ENCODE measurements around the gene MRPL54.
A peak's percentile ranks its signal among the peaks of the same experiment; 100 is the strongest.

The MRPL54 gene

GRCh38 chr19:3762501-3763459, at the start of gene MRPL54:
MRPL54 (plus strand) TSS chr19:3762682; CDS start chr19:3762701, 19 bp downstream.
- peak; percentile 98 to 100 for DNase-seq

GRCh38 chr19:3716147-3716668, 46.3 kb upstream of the MRPL54 start:
- no peak for DNase-seq

GRCh38 chr19:3719868-3720267, 42.6 kb upstream of the MRPL54 start:
- DNase-seq: no peak

- no peak for DNase-seq
Observed at GRCh38 chr19:3720349-3720917, 42.0 kb upstream of the MRPL54 start.

- peak; percentile 83 to 85 for DNase-seq
Observed at GRCh38 chr19:3721131-3721886, 41.2 kb upstream of the MRPL54 start.

GRCh38 chr19:3721887-3722442, 40.5 kb upstream of the MRPL54 start:
- DNase-seq: no peak

- no peak for DNase-seq
Observed at GRCh38 chr19:3722443-3723109, 39.9 kb upstream of the MRPL54 start.

- no peak for DNase-seq
Observed at GRCh38 chr19:3723110-3723488, 39.4 kb upstream of the MRPL54 start.

GRCh38 chr19:3723883-3724282, 38.6 kb upstream of the MRPL54 start:
- DNase-seq: no peak

GRCh38 chr19:3725121-3725520, 37.4 kb upstream of the MRPL54 start:
- no peak for DNase-seq

GRCh38 chr19:3725640-3726310, 36.7 kb upstream of the MRPL54 start:
- DNase-seq: no peak

- no peak for DNase-seq
Observed at GRCh38 chr19:3730457-3730958, 32.0 kb upstream of the MRPL54 start.

GRCh38 chr19:3732108-3732507, 30.4 kb upstream of the MRPL54 start:
- no peak for DNase-seq

- DNase-seq: no peak
Observed at GRCh38 chr19:3733549-3734309, 28.8 kb upstream of the MRPL54 start.

- DNase-seq: no peak
Observed at GRCh38 chr19:3734310-3734600, 28.2 kb upstream of the MRPL54 start.

GRCh38 chr19:3736106-3736724, 26.3 kb upstream of the MRPL54 start:
- DNase-seq: no peak

- DNase-seq: no peak
Observed at GRCh38 chr19:3737487-3738205, 24.8 kb upstream of the MRPL54 start.

GRCh38 chr19:3738477-3739220, 23.8 kb upstream of the MRPL54 start:
- no peak for DNase-seq

- no peak for DNase-seq
Observed at GRCh38 chr19:3740431-3740830, 22.1 kb upstream of the MRPL54 start.

Data from stimulated activated CD4-positive, alpha-beta T cell treated with anti-CD3 and anti-CD28 coated beads, Interleukin-4, amount 100 ng/mL, for 4 hours (primary cell).